T-helper 2 cell treated with Interferon-gamma antibody and Interleukin-4, amounts not matched to agents 5 μg/mL and 100 μg/mL, for 36 hours (primary cell): Measurements from ENCODE around the gene DNAH5.

Source experiments
- DNase-seq: peaks from one replicate; pipeline ENCODE4 v3.0.0; 2021; ENCODE audit warnings: low spot score
- H3K27ac Mint-ChIP-seq: one replicate; pipeline ENCODE4 v1.8.0; 2021; ENCODE audit warnings: mild to moderate bottlenecking, mixed read lengths
- H3K27me3 Mint-ChIP-seq: one replicate; pipeline ENCODE4 v1.8.0; 2021; ENCODE audit warnings: low read depth, mixed read lengths
- H3K36me3 Mint-ChIP-seq: one replicate; pipeline ENCODE4 v1.8.0; 2021; ENCODE audit warnings: low read depth, mixed read lengths
- H3K4me1 Mint-ChIP-seq: one replicate; pipeline ENCODE4 v1.8.0; 2021; ENCODE audit warnings: low read depth, mixed read lengths
- H3K4me3 Mint-ChIP-seq: one replicate; pipeline ENCODE4 v1.8.0; 2022; ENCODE audit warnings: mild to moderate bottlenecking, moderate library complexity, mixed read lengths
- H3K9me3 Mint-ChIP-seq: one replicate; pipeline ENCODE4 v1.8.0; 2021; ENCODE audit warnings: mixed read lengths

DNAH5 gene

DNA sequence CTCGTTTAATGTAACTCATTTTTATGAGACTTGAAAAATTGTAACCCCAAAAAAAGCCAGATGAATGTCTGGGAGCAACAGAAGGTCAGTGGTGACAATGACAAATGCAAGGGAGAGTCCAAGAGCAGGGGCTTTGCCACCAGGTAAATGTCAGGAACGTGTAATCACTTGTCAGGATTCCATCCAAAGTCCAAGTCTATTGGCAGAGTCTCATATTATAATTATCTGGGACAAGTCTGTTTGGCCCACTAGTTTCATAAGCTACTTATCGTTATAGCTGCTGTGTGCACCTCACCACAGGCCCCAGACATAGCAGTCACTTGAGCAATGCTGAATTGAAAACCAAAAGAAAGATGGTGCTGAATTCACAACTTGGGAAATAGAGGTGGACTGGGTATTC lies 180.8 kb downstream of the DNAH5 start:
- H3K27ac Mint-ChIP-seq: no peak overlapping the region
- H3K36me3 Mint-ChIP-seq: no peaks in the 10 kb centered on the region
- H3K27me3 Mint-ChIP-seq: no peaks in the 10 kb centered on the region
- H3K4me3 Mint-ChIP-seq: no peak overlapping the region
- DNase-seq: no peak
- H3K9me3 Mint-ChIP-seq: peaks cover 4% of the 10 kb centered on the region
- no peaks in the 10 kb centered on the region for H3K4me1 Mint-ChIP-seq

DNA sequence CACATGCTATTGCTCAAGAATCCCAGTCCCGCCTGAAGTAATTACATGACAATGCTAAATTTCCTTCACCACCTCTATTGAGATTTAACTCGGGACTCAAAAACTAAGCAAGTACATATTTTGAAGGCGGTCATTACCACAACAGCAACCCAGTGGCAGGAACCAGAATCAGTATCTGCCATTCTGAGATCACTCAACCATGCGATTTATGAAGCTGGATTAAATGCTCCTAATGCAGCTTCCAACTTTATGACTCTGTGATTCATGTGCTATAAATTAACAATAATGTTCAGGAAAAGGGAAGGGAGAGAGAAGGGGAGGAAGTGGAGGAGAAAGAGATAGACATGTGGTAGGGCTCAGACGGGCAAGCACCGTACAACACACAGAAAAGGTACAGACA lies 194.7 kb downstream of the DNAH5 start:
- Mint-ChIP-seq H3K27ac (no peak overlapping the region), H3K4me3 (no peak overlapping the region), H3K36me3 (no peaks in the 10 kb centered on the region), H3K4me1 (no peaks in the 10 kb centered on the region), H3K9me3 (peaks cover 13% of the 10 kb centered on the region), H3K27me3 (no peaks in the 10 kb centered on the region)
- no peak for DNase-seq

DNA sequence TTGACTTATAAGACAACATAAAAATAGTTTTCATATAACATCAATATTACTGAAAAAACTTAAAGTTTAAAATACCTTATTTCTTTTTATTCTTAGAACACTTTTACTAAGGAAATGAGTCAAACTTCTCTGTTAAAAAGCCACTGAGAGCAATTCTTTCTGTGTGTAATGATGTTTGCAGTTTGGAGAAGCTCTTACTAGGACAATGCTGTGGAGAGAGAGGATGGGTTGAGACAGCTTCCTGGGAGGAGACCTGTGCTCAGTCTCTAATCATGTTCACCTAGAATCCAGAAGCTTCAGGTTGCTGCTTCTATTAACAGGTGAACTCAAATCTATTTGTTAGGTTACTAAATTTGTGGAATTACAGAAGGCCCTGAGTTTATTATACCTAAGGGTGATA lies 198.5 kb downstream of the DNAH5 start:
- H3K4me1 Mint-ChIP-seq: no peaks in the 10 kb centered on the region
- no peak overlapping the region for H3K4me3 Mint-ChIP-seq
- peaks cover 16% of the 10 kb centered on the region for H3K9me3 Mint-ChIP-seq
- no peaks in the 10 kb centered on the region for H3K36me3 Mint-ChIP-seq
- no peak overlapping the region for H3K27ac Mint-ChIP-seq
- no peak for DNase-seq
- H3K27me3 Mint-ChIP-seq: no peaks in the 10 kb centered on the region

DNA sequence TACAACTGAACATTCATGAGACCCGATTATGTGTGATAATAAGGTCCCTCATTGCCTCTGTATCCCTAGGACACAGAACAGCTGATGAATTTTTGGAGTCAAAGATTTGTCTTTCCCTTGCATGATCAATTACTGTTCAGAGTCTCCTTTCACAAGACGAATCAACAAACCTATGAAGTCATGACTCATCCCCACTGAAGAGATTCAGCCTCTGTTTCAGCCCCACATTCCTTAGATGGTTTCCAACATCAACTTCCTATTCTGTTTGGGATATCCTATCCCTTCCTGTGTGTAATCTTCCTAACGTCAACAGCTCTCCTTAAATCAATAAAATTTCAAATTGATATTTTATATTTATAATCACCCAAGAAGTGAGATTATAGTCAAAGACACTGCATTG lies 199.0 kb downstream of the DNAH5 start:
- Mint-ChIP-seq H3K27ac (no peak overlapping the region), H3K9me3 (peaks cover 13% of the 10 kb centered on the region)

DNA sequence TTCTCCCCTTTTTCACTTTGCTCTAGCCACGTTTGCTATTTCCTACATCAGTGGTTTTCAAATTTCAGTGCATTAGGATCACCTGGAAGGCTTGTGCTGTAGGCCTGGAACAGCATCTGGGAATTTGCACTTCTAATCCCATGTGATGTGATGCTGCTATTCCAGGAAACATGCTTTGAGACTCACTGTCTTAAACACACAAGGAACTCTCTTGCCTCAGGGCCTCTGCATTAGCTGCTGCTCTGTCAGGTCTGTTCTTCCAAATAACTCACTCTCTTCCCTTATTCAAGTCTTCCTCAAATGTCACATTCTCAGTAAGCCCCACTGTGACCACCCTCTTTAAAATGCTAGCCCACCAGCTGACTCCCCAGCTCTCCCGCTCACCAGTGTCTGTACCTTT lies 204.0 kb downstream of the DNAH5 start:
- no peak overlapping the region for H3K27ac Mint-ChIP-seq
- no peak for DNase-seq

More for the DNA sequence above, 199.0 kb downstream of the DNAH5 start:
- Mint-ChIP-seq H3K36me3 (no peaks in the 10 kb centered on the region), H3K27me3 (no peaks in the 10 kb centered on the region), H3K4me1 (no peaks in the 10 kb centered on the region), H3K4me3 (no peak overlapping the region)
- no peak for DNase-seq

DNA sequence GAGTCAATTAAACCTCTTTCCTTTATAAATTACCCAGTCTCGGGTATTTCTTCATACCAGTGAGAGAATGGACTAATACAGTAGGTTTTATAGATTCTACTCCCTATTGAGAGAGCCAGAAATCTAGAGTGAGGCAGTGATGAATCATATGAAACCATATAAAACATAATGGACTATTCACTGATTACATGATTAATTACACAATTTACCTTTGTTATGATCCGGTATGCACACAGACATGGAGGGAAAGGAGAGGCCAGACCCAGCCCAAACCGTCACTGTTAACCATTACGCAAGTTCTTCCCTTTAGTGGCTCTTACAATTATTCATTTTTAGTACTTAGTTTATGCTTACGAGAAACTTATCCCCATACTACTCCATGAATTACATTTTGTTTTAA lies 205.0 kb downstream of the DNAH5 start:
- Mint-ChIP-seq H3K36me3 (no peaks in the 10 kb centered on the region), H3K9me3 (peaks cover 33% of the 10 kb centered on the region), H3K27ac (no peak overlapping the region), H3K27me3 (no peaks in the 10 kb centered on the region), H3K4me3 (no peak overlapping the region), H3K4me1 (no peaks in the 10 kb centered on the region)
- DNase-seq: no peak

More for the DNA sequence above, 204.0 kb downstream of the DNAH5 start:
- Mint-ChIP-seq H3K9me3 (peaks cover 28% of the 10 kb centered on the region), H3K4me1 (no peaks in the 10 kb centered on the region), H3K36me3 (no peaks in the 10 kb centered on the region), H3K4me3 (no peak overlapping the region), H3K27me3 (no peaks in the 10 kb centered on the region)

DNA sequence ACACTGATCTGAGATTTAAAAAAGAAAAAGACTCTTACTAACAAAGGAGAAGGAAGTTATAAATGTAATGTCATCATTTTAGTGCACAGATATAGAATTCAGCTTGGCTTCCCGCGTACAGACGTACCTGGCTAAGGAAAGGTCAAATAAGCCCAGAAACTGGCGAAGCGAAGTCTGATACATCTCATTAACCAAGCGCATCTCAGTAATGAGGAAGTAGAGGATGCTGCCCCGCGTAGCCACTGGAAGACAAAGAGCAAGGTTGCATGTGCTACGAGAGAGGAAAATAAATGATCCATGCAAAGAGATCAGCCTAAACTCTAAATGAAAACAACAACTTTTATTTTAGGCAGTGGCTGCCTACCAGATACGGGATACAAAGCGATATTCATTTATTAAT lies 208.8 kb downstream of the DNAH5 start:
- Mint-ChIP-seq H3K27ac (no peak overlapping the region), H3K9me3 (peaks cover 31% of the 10 kb centered on the region), H3K4me3 (no peak overlapping the region), H3K36me3 (no peaks in the 10 kb centered on the region), H3K4me1 (no peaks in the 10 kb centered on the region), H3K27me3 (no peaks in the 10 kb centered on the region)
- DNase-seq: no peak

DNA sequence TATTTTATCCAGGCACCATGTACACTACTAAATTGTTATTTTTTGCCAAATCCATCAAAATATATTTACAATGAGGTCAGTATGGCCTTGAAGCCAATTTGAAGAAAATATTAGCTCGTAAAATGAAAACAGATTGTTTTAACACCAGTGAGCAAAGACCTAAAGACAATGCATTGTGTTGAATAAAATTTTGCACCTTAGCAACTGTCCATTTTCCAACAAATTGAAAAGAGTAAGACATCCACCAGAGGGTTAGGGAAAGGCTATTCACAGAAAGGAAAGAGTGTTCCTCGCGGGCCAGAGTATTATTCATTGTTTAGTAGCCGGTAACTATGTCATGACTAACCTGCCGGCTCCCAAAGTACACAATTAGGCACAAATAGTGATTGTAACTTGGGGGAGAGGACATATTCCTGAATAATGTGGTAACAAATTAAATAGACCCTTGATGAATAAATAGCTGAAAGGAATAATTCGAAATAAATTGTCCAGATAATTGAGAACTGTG lies 213.3 kb downstream of the DNAH5 start:
- Mint-ChIP-seq H3K36me3 (no peaks in the 10 kb centered on the region), H3K4me3 (no peak overlapping the region), H3K4me1 (no peaks in the 10 kb centered on the region), H3K9me3 (peaks cover 25% of the 10 kb centered on the region), H3K27ac (no peak overlapping the region), H3K27me3 (no peaks in the 10 kb centered on the region)
- DNase-seq: no peak

DNA sequence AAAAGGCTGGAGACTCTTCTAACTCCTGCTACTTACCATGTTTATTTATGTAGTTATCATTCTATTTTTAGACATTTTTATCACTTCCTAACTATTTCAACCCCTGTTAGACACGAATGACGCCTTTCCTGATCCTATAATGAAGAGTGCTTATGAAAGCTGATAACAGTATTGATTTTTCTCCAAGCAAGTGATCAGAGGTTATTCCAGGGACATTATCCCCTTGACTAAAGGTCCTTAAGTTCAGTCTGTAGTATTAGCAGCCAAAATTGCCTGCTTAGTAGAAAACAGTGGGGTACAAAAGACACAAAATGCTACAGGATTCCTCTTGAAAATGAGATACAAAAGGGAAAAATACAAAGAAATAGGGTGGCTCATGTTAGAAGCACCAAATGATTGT lies 235.6 kb downstream of the DNAH5 start:
- H3K36me3 Mint-ChIP-seq: no peaks in the 10 kb centered on the region
- no peak overlapping the region for H3K27ac Mint-ChIP-seq
- peaks cover 45% of the 10 kb centered on the region for H3K9me3 Mint-ChIP-seq
- H3K4me3 Mint-ChIP-seq: no peak overlapping the region
- H3K4me1 Mint-ChIP-seq: no peaks in the 10 kb centered on the region
- H3K27me3 Mint-ChIP-seq: no peaks in the 10 kb centered on the region
- no peak for DNase-seq

DNA sequence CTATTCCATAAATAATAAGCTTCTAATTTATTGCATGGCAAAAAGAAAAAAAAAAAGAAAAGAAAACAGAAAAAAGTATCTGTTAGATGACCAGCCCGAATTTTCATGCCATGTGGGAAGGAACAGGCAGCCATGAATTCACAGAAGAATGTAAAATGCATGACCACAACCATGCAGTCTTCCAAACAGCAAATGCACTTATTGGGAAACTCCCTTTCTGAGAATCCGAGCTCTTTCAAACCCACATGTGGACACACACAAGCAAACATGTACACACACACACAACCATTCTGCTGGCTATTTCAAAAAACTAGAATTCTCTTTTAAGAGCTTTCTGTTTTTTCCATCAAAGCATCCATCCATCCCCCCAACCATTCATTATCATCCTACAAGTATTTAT lies 236.1 kb downstream of the DNAH5 start:
- H3K27me3 Mint-ChIP-seq: no peaks in the 10 kb centered on the region
- H3K4me1 Mint-ChIP-seq: no peaks in the 10 kb centered on the region
- no peak overlapping the region for H3K4me3 Mint-ChIP-seq
- H3K36me3 Mint-ChIP-seq: no peaks in the 10 kb centered on the region
- no peak for DNase-seq
- H3K9me3 Mint-ChIP-seq: peaks cover 47% of the 10 kb centered on the region
- H3K27ac Mint-ChIP-seq: no peak overlapping the region

DNA sequence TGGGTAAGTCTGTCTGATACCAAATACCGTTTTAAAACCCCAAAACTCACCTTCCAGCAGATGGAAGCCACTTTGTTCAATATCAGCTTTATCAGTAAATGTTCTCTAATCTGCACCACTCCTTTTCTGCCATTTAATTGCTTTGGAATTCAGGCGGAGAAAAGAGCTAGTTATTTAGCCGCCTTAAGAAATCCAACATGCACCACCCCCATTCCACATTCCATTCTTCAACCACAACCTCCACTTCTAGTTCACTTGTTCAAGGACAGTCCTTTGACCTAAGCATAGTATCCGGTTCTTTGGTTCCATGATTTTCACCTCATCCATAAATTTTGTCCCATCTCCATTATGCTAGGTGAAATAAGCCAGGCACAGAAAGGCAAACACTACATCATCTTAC lies 240.1 kb downstream of the DNAH5 start:
- H3K36me3 Mint-ChIP-seq: no peaks in the 10 kb centered on the region
- no peak overlapping the region for H3K27ac Mint-ChIP-seq
- DNase-seq: no peak
- no peak overlapping the region for H3K4me3 Mint-ChIP-seq
- peaks cover 36% of the 10 kb centered on the region for H3K9me3 Mint-ChIP-seq
- no peaks in the 10 kb centered on the region for H3K4me1 Mint-ChIP-seq
- H3K27me3 Mint-ChIP-seq: no peaks in the 10 kb centered on the region

DNA sequence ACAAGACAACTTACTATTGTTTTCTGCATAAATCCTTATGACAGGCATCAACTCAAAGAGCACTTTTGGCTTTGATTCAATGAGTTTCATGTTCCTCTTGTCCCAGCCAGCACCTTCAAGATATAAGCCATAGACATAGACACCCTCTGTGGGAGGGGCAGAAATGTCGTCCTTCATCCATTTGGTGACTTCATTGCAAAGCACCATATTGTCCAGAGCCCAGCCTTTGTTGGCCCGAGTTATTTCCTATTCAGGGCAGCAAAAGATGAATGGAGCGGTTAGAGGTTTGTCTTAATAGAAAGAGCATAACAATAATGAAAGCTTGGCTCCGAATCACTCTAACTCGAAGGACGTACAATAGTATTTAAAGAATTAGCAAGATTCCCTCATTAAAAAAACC lies 243.9 kb downstream of the DNAH5 start:
- H3K4me3 Mint-ChIP-seq: no peak overlapping the region
- H3K4me1 Mint-ChIP-seq: no peaks in the 10 kb centered on the region
- peaks cover 21% of the 10 kb centered on the region for H3K9me3 Mint-ChIP-seq
- no peaks in the 10 kb centered on the region for H3K27me3 Mint-ChIP-seq
- no peak for DNase-seq
- H3K36me3 Mint-ChIP-seq: no peaks in the 10 kb centered on the region
- no peak overlapping the region for H3K27ac Mint-ChIP-seq

DNA sequence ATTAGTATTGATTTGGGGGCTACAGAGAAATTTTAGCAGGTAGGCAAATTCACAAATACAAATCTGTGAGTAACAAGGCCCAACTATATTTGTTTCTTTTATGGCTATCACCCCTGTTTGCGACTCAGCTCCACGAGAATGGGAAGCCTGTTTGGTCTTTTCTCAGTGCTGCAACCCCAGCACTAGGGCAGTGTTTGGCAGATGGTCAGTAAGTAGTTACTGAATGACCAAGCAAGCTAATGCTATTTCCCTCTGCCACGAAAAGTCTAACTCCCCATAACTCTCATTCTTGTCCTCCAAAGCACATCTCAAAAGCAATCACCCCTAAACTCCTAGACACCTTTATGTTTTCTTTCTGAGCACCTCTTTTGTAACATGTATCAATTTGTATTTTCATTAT lies 245.6 kb downstream of the DNAH5 start:
- Mint-ChIP-seq H3K27me3 (no peaks in the 10 kb centered on the region), H3K36me3 (no peaks in the 10 kb centered on the region), H3K4me1 (no peaks in the 10 kb centered on the region), H3K9me3 (peaks cover 18% of the 10 kb centered on the region), H3K4me3 (no peak overlapping the region), H3K27ac (no peak overlapping the region)
- no peak for DNase-seq

DNA sequence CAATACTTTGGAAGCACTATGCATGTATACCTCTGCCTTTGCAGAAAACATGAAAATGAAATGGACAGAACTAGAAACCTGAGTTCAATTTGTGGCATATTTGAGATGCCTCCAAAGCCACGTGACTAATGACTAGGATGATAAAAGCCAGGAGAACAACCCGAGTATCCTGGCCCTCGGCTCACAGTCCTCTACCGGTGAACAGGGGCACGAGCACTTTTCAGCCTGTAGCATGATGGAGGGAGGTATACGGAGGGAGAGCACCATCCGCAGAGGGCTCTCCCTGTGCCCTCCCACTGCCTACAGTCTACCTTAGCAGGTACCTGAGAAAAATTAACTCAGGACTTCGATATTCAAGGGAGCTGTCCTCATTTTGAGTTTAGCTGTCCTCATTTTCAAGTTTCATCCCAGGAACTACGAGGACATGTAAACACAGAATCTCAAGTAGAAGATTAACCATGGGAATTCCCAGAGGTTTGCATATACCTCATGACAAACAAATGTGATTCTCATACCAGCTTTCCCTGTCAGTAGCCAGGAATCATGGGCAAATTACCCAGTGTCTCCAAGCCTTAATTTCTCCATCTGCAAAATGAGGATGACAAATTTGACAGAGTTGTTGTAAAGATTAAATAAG lies 249.3 kb downstream of the DNAH5 start:
- H3K4me3 Mint-ChIP-seq: no peak overlapping the region

DNA sequence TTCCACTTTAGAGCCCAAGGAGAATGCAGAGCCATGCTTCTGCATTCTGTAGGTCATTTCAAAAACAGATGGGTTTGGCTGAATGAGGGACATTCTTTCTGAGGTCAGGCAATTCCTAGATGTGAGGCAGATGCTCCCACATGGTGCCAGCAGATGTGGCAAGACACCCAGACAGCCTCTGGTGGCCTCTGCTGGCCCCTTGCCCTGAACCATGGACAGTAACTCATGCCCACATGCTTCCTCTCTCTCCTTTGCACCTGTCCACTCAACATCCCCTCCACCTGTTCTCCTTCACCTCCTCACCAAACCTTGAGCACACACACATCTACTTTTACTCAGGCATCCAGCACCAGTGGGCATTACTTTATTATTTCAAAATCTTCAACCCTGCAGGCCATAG lies 252.3 kb downstream of the DNAH5 start:
- Mint-ChIP-seq H3K27me3 (no peaks in the 10 kb centered on the region), H3K36me3 (no peaks in the 10 kb centered on the region), H3K9me3 (peaks cover 21% of the 10 kb centered on the region), H3K4me1 (no peaks in the 10 kb centered on the region), H3K27ac (no peak overlapping the region), H3K4me3 (no peak overlapping the region)
- no peak for DNase-seq

More for the DNA sequence above, 249.3 kb downstream of the DNAH5 start:
- no peak for DNase-seq
- no peaks in the 10 kb centered on the region for H3K36me3 Mint-ChIP-seq
- H3K27me3 Mint-ChIP-seq: no peaks in the 10 kb centered on the region
- H3K9me3 Mint-ChIP-seq: peaks cover 11% of the 10 kb centered on the region
- H3K27ac Mint-ChIP-seq: no peak overlapping the region
- no peaks in the 10 kb centered on the region for H3K4me1 Mint-ChIP-seq
